GM12878 (cell line): ENCODE data around the gene PRPF18.

Experiments
- EZH2 ChIP-seq: IDR thresholded peaks from 2 replicates; pipeline ENCODE4 v1.6.1; 2012; ENCODE audit warnings: low read depth, mild to moderate bottlenecking, control low read depth, inconsistent platforms, low read length, borderline replicate concordance; ENCODE audit not compliant: control insufficient read depth
- KAT2A ChIP-seq: conservative IDR thresholded peaks from 2 replicates; pipeline ENCODE4 v1.6.1; 2011; ENCODE audit warnings: low read depth, low read length; ENCODE audit not compliant: control insufficient read depth
- MYC ChIP-seq: IDR thresholded peaks from 2 replicates; pipeline ENCODE4 v1.6.1; 2011; ENCODE audit warnings: mild to moderate bottlenecking, low read length, moderate library complexity, inconsistent platforms; ENCODE audit not compliant: insufficient read depth, insufficient replicate concordance, insufficient read length, severe bottlenecking
- POLR2A ChIP-seq: IDR thresholded peaks from 2 replicates; pipeline ENCODE4 v1.6.1; 2011; ENCODE audit warnings: low read depth, mild to moderate bottlenecking, low read length
- RAD21 ChIP-seq: IDR thresholded peaks from 2 replicates; pipeline ENCODE4 v1.6.1; 2011; ENCODE audit warnings: mild to moderate bottlenecking, low read depth, low read length, moderate library complexity; ENCODE audit not compliant: insufficient read depth
- RAD51 ChIP-seq: fragments of 450-650 bp; IDR thresholded peaks from 2 replicates; pipeline ENCODE4 v1.6.1; 2016; ENCODE audit warnings: moderate library complexity, mild to moderate bottlenecking, inconsistent platforms
- SIN3A ChIP-seq: IDR thresholded peaks from 2 replicates; pipeline ENCODE4 v1.6.1; 2012; ENCODE audit warnings: low read depth, low read length, improper control_type of control experiment
- SMC3 ChIP-seq: IDR thresholded peaks from 2 replicates; pipeline ENCODE4 v1.6.1; 2011; ENCODE audit warnings: low read length, improper control_type of control experiment, borderline replicate concordance
- TF ChIP-seq, protein P1 (sequence below), 3 experiments: IDR thresholded peaks in 2 of 3; conservative IDR thresholded peaks in 1 of 3; 2 replicates each; pipeline ENCODE4 v1.5.1; 2011; ENCODE audit warnings: low read depth in 3 of 3, low read length in 3 of 3, mild to moderate bottlenecking in 3 of 3, control low read depth in 2 of 3, moderate library complexity in 2 of 3, inconsistent platforms in 1 of 3, mixed read lengths in 1 of 3; ENCODE audit not compliant: control insufficient read depth in 2 of 3, insufficient read depth in 1 of 3; ENCODE audit errors: extremely low read depth in 1 of 3

DNA sequence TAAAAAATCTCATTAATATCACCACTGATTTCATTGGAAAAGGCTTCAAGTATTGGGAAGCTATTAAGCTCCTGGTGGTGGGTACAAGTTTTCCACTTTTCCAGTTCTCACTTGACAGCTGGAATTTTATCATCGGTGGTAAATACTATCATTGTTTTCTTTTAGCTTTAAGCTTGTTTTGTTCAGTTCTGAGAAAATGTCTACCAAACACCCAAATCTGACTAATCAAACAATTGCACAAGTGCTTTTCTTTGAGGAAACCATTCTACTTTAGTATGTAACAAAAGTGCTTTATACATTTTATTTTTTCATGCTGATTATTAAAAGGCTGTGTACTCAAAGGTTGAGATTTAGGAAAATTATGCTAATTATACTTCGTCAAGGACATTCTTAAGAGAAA is 7.9 kb downstream of the PRPF18 start:
- TF ChIP-seq, protein P1, sequence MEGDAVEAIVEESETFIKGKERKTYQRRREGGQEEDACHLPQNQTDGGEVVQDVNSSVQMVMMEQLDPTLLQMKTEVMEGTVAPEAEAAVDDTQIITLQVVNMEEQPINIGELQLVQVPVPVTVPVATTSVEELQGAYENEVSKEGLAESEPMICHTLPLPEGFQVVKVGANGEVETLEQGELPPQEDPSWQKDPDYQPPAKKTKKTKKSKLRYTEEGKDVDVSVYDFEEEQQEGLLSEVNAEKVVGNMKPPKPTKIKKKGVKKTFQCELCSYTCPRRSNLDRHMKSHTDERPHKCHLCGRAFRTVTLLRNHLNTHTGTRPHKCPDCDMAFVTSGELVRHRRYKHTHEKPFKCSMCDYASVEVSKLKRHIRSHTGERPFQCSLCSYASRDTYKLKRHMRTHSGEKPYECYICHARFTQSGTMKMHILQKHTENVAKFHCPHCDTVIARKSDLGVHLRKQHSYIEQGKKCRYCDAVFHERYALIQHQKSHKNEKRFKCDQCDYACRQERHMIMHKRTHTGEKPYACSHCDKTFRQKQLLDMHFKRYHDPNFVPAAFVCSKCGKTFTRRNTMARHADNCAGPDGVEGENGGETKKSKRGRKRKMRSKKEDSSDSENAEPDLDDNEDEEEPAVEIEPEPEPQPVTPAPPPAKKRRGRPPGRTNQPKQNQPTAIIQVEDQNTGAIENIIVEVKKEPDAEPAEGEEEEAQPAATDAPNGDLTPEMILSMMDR (IDR thresholded peaks at IDR 0.05 in 2 of 3, conservative IDR thresholded peaks at IDR 0.05 in 1 of 3; ENCODE audit: control insufficient read depth in 2 of 3, extremely low read depth in 1 of 3, insufficient read depth in 1 of 3, low read depth in 3 of 3, low read length in 3 of 3) = no peak
- TF ChIP-seq EZH2 = no peak
- no peak for TF ChIP-seq POLR2A
- no peak for TF ChIP-seq RAD51
- no peak for TF ChIP-seq SMC3
- TF ChIP-seq MYC = no peak
- no peak for TF ChIP-seq KAT2A
- no peak for TF ChIP-seq SIN3A
- no peak for TF ChIP-seq RAD21
